HEK293 (cell line): ENCODE data around the gene INO80B.

Experiments used
- CTCF ChIA-PET: fragments of 350-600 bp; formaldehyde crosslinking; extraction: SDS; loops from one replicate; lab custom pipeline; 2021; ENCODE audit warnings: antibody characterized with exemption; lab: Yijun Ruan, JAX
- POLR2A ChIA-PET: fragments of 300-600 bp; formaldehyde crosslinking; extraction: SDS; loops from one replicate; lab custom pipeline; 2020; ENCODE audit warnings: antibody characterized with exemption, inconsistent platforms; lab: Yijun Ruan, JAX
- H3K27ac ChIP-seq: fragments of 200-500 bp; sonication (Bioruptor generic); 2 replicates; pipeline ENCODE4 v1.5.1; 2014; ENCODE audit warnings: low read depth, low read length, control low read depth, inconsistent platforms; ENCODE audit errors: extremely low read depth
- H3K36me3 ChIP-seq, 2 experiments: fragments of 200-500 bp in 1 of 2; sonication (Bioruptor generic) in 1 of 2; 1 replicate in 1 of 2; 2 replicates in 1 of 2; pipeline ENCODE4 v1.5.1; 2014 to 2017; ENCODE audit warnings: inconsistent platforms in 2 of 2, low read length in 2 of 2; ENCODE audit not compliant: control insufficient read depth in 2 of 2, insufficient read depth in 1 of 2
- H3K4me1 ChIP-seq: fragments of 200-500 bp; sonication (Bioruptor generic); 2 replicates; pipeline ENCODE4 v1.5.1; 2014; ENCODE audit warnings: mild to moderate bottlenecking, low read length, inconsistent platforms; ENCODE audit not compliant: control insufficient read depth, insufficient read depth
- H3K4me3 ChIP-seq: 2 replicates; pipeline ENCODE4 v1.5.1; 2011; ENCODE audit warnings: low read depth, mild to moderate bottlenecking, control low read depth, low read length, moderate library complexity
- H3K9me3 ChIP-seq: fragments of 200-500 bp; sonication (Bioruptor generic); 2 replicates; pipeline ENCODE4 v1.5.1; 2014; ENCODE audit warnings: low read depth, low read length, inconsistent platforms; ENCODE audit not compliant: control insufficient read depth, insufficient read depth
- KLF16 ChIP-seq: fragments of 450-650 bp; formaldehyde crosslinking; IDR thresholded peaks from 2 replicates; pipeline ENCODE4 v1.5.1; 2017; ENCODE audit warnings: missing biosample characterization, missing genetic modification characterization
- SCRT2 ChIP-seq: fragments of 450-650 bp; formaldehyde crosslinking; IDR thresholded peaks from 2 replicates; pipeline ENCODE4 v1.5.1; 2016; ENCODE audit warnings: missing biosample characterization, missing genetic modification characterization
- ZBTB8A ChIP-seq: fragments of 450-650 bp; formaldehyde crosslinking; IDR thresholded peaks from 2 replicates; pipeline ENCODE4 v1.5.1; 2016; ENCODE audit warnings: missing biosample characterization, missing genetic modification characterization
- ZNF114 ChIP-seq: fragments of 450-650 bp; formaldehyde crosslinking; IDR thresholded peaks from 2 replicates; pipeline ENCODE4 v1.5.0; 2017; ENCODE audit warnings: missing biosample characterization, missing genetic modification characterization
- ZNF16 ChIP-seq: fragments of 450-650 bp; formaldehyde crosslinking; IDR thresholded peaks from 2 replicates; pipeline ENCODE4 v1.5.1; 2016; ENCODE audit warnings: low read depth, missing biosample characterization, missing genetic modification characterization
- ZNF221 ChIP-seq: fragments of 450-650 bp; formaldehyde crosslinking; IDR thresholded peaks from 2 replicates; pipeline ENCODE4 v1.5.1; 2017; ENCODE audit warnings: missing biosample characterization, missing genetic modification characterization, borderline replicate concordance
- ZNF292 ChIP-seq: fragments of 450-650 bp; formaldehyde crosslinking; IDR thresholded peaks from 2 replicates; pipeline ENCODE4 v1.5.1; 2016; ENCODE audit warnings: low read depth, missing biosample characterization, missing genetic modification characterization, borderline replicate concordance
- ZNF335 ChIP-seq: fragments of 450-650 bp; formaldehyde crosslinking; conservative IDR thresholded peaks from 2 replicates; pipeline ENCODE4 v1.5.1; 2016; ENCODE audit warnings: missing biosample characterization, missing genetic modification characterization
- ZNF560 ChIP-seq: fragments of 450-650 bp; formaldehyde crosslinking; IDR thresholded peaks from 2 replicates; pipeline ENCODE4 v1.5.1; 2017; ENCODE audit warnings: missing biosample characterization, missing genetic modification characterization, borderline replicate concordance
- ZNF701 ChIP-seq: fragments of 450-650 bp; formaldehyde crosslinking; IDR thresholded peaks from 2 replicates; pipeline ENCODE4 v1.5.1; 2016; ENCODE audit warnings: missing biosample characterization, missing genetic modification characterization
- ZNF747 ChIP-seq: fragments of 450-650 bp; formaldehyde crosslinking; IDR thresholded peaks from 2 replicates; pipeline ENCODE4 v1.5.1; 2016; ENCODE audit warnings: missing biosample characterization, missing genetic modification characterization
- ZSCAN30 ChIP-seq: fragments of 450-650 bp; IDR thresholded peaks from 2 replicates; pipeline ENCODE4 v1.5.1; 2018; ENCODE audit warnings: missing biosample characterization, mild to moderate bottlenecking, missing genetic modification characterization, moderate library complexity
- TF ChIP-seq, protein P1 (sequence below): fragments of 450-650 bp; formaldehyde crosslinking; IDR thresholded peaks from 2 replicates; pipeline ENCODE4 v1.5.1; 2016; ENCODE audit warnings: missing biosample characterization, missing genetic modification characterization
- TF ChIP-seq, protein P2 (sequence below): fragments of 450-650 bp; formaldehyde crosslinking; IDR thresholded peaks from 2 replicates; pipeline ENCODE4 v1.5.1; 2017; ENCODE audit warnings: missing biosample characterization, missing genetic modification characterization
- TF ChIP-seq, protein P3 (sequence below): fragments of 450-650 bp; formaldehyde crosslinking; IDR thresholded peaks from 2 replicates; pipeline ENCODE4 v1.5.1; 2017; ENCODE audit warnings: missing biosample characterization, missing genetic modification characterization
- TF ChIP-seq, protein P4 (sequence below): fragments of 450-650 bp; formaldehyde crosslinking; IDR thresholded peaks from 2 replicates; pipeline ENCODE4 v1.5.1; 2016; ENCODE audit warnings: missing biosample characterization, missing genetic modification characterization
- TF ChIP-seq, protein P5 (sequence below): fragments of 450-650 bp; IDR thresholded peaks from 2 replicates; pipeline ENCODE4 v1.5.1; 2018; ENCODE audit warnings: missing biosample characterization, mild to moderate bottlenecking, missing genetic modification characterization
- TF ChIP-seq, protein P6 (sequence below): fragments of 450-650 bp; formaldehyde crosslinking; IDR thresholded peaks from 2 replicates; pipeline ENCODE4 v1.5.1; 2016; ENCODE audit warnings: missing biosample characterization, missing genetic modification characterization

INO80B gene

DNA sequence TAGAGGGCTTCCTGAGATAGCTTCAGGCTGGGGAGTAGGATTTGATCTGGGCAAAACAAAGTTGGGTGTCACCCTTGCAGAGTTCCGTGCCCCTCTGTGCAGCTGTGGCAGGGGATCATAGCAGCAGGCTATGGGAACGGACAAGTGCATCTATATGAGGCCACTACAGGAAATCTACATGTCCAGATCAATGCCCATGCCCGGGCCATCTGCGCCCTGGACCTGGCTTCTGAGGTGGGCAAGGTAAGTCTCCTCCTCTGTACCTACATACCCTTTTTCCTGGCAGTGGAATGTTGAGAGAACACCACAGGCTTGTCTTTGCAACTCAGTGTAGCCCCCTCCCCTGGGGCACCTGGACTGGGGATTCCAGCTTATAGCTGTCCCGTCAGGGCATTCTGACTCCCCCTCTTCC, 29.9 kb upstream of the INO80B start (continued):
- TF ChIP-seq, protein P1, sequence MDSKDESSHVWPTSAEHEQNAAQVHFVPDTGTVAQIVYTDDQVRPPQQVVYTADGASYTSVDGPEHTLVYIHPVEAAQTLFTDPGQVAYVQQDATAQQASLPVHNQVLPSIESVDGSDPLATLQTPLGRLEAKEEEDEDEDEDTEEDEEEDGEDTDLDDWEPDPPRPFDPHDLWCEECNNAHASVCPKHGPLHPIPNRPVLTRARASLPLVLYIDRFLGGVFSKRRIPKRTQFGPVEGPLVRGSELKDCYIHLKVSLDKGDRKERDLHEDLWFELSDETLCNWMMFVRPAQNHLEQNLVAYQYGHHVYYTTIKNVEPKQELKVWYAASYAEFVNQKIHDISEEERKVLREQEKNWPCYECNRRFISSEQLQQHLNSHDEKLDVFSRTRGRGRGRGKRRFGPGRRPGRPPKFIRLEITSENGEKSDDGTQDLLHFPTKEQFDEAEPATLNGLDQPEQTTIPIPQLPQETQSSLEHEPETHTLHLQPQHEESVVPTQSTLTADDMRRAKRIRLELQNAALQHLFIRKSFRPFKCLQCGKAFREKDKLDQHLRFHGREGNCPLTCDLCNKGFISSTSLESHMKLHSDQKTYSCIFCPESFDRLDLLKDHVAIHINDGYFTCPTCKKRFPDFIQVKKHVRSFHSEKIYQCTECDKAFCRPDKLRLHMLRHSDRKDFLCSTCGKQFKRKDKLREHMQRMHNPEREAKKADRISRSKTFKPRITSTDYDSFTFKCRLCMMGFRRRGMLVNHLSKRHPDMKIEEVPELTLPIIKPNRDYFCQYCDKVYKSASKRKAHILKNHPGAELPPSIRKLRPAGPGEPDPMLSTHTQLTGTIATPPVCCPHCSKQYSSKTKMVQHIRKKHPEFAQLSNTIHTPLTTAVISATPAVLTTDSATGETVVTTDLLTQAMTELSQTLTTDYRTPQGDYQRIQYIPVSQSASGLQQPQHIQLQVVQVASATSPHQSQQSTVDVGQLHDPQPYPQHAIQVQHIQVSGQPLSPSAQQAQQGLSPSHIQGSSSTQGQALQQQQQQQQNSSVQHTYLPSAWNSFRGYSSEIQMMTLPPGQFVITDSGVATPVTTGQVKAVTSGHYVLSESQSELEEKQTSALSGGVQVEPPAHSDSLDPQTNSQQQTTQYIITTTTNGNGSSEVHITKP (tag by site-specific recombination), result no peak
- TF ChIP-seq ZBTB8A (tag by site-specific recombination) (no peak), ZNF560 (no peak)

DNA sequence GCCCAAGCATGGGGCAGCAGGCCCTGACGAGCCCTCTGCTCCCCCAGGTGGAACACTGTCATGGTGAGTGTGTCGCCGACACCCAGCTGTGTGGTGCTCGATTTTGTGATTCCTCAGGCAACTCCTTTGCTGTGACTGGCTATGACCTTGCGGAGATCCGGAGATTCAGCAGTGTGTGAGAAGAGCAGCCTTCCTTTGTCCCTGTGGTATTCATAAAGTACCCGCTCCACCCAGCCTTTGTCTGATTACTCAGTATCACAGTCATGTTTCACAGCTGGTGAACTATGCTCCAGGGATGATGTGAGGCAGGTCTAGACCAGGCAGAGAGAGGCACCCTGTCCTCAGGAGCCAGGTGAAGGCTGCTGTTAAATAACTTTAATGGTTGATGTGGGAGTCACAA, 29.4 kb upstream of the INO80B start:
- Histone ChIP-seq H3K27ac (no peak overlapping the region), H3K36me3 (peaks cover 16 to 69% of the 10 kb centered on the region in 2 experiments; a peak in 2 of 3 replicates), H3K4me3 (no peak overlapping the region), H3K4me1 (no peaks in the 10 kb centered on the region; the same call in 1 of the 2 replicates), H3K9me3 (no peaks in the 10 kb centered on the region)
- ChIA-PET CTCF (interaction anchor here (0.9 kb wide), 1 partner anchor 27 kb away, joined by 3 read pairs; no protein-coding TSS in a partner anchor), POLR2A (interaction anchor here (3.3 kb wide), 1 partner anchor 15 kb away, joined by 17 read pairs; no protein-coding TSS in a partner anchor)
- TF ChIP-seq ZSCAN30 (tag by site-specific recombination), result no peak
- TF ChIP-seq, protein P2, sequence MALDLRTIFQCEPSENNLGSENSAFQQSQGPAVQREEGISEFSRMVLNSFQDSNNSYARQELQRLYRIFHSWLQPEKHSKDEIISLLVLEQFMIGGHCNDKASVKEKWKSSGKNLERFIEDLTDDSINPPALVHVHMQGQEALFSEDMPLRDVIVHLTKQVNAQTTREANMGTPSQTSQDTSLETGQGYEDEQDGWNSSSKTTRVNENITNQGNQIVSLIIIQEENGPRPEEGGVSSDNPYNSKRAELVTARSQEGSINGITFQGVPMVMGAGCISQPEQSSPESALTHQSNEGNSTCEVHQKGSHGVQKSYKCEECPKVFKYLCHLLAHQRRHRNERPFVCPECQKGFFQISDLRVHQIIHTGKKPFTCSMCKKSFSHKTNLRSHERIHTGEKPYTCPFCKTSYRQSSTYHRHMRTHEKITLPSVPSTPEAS (tag by site-specific recombination), result no peak
- TF ChIP-seq, protein P3, sequence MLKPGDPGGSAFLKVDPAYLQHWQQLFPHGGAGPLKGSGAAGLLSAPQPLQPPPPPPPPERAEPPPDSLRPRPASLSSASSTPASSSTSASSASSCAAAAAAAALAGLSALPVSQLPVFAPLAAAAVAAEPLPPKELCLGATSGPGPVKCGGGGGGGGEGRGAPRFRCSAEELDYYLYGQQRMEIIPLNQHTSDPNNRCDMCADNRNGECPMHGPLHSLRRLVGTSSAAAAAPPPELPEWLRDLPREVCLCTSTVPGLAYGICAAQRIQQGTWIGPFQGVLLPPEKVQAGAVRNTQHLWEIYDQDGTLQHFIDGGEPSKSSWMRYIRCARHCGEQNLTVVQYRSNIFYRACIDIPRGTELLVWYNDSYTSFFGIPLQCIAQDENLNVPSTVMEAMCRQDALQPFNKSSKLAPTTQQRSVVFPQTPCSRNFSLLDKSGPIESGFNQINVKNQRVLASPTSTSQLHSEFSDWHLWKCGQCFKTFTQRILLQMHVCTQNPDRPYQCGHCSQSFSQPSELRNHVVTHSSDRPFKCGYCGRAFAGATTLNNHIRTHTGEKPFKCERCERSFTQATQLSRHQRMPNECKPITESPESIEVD (tag by site-specific recombination), result no peak
- TF ChIP-seq, protein P4, sequence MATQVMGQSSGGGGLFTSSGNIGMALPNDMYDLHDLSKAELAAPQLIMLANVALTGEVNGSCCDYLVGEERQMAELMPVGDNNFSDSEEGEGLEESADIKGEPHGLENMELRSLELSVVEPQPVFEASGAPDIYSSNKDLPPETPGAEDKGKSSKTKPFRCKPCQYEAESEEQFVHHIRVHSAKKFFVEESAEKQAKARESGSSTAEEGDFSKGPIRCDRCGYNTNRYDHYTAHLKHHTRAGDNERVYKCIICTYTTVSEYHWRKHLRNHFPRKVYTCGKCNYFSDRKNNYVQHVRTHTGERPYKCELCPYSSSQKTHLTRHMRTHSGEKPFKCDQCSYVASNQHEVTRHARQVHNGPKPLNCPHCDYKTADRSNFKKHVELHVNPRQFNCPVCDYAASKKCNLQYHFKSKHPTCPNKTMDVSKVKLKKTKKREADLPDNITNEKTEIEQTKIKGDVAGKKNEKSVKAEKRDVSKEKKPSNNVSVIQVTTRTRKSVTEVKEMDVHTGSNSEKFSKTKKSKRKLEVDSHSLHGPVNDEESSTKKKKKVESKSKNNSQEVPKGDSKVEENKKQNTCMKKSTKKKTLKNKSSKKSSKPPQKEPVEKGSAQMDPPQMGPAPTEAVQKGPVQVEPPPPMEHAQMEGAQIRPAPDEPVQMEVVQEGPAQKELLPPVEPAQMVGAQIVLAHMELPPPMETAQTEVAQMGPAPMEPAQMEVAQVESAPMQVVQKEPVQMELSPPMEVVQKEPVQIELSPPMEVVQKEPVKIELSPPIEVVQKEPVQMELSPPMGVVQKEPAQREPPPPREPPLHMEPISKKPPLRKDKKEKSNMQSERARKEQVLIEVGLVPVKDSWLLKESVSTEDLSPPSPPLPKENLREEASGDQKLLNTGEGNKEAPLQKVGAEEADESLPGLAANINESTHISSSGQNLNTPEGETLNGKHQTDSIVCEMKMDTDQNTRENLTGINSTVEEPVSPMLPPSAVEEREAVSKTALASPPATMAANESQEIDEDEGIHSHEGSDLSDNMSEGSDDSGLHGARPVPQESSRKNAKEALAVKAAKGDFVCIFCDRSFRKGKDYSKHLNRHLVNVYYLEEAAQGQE (tag by site-specific recombination), result no peak
- TF ChIP-seq, protein P5, sequence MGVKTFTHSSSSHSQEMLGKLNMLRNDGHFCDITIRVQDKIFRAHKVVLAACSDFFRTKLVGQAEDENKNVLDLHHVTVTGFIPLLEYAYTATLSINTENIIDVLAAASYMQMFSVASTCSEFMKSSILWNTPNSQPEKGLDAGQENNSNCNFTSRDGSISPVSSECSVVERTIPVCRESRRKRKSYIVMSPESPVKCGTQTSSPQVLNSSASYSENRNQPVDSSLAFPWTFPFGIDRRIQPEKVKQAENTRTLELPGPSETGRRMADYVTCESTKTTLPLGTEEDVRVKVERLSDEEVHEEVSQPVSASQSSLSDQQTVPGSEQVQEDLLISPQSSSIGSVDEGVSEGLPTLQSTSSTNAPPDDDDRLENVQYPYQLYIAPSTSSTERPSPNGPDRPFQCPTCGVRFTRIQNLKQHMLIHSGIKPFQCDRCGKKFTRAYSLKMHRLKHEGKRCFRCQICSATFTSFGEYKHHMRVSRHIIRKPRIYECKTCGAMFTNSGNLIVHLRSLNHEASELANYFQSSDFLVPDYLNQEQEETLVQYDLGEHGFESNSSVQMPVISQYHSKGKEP (tag by site-specific recombination), result no peak
- TF ChIP-seq ZNF747 (tag by site-specific recombination), result no peak
- no peak for TF ChIP-seq ZNF701 (tag by site-specific recombination)
- TF ChIP-seq ZNF335 (tag by site-specific recombination), result no peak
- TF ChIP-seq, protein P6, sequence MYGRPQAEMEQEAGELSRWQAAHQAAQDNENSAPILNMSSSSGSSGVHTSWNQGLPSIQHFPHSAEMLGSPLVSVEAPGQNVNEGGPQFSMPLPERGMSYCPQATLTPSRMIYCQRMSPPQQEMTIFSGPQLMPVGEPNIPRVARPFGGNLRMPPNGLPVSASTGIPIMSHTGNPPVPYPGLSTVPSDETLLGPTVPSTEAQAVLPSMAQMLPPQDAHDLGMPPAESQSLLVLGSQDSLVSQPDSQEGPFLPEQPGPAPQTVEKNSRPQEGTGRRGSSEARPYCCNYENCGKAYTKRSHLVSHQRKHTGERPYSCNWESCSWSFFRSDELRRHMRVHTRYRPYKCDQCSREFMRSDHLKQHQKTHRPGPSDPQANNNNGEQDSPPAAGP (tag by site-specific recombination), result no peak
- TF ChIP-seq ZNF16 (tag by site-specific recombination), result no peak
- no peak for TF ChIP-seq ZNF292 (tag by site-specific recombination)
- TF ChIP-seq SCRT2 (tag by site-specific recombination), result no peak
- TF ChIP-seq ZNF221 (tag by site-specific recombination), result no peak
- no peak for TF ChIP-seq KLF16 (tag by site-specific recombination)
- no peak for TF ChIP-seq ZNF114 (tag by site-specific recombination)
